LNCaP clone FGC (cell line): Measurements from ENCODE around the gene TRAPPC2L.
"Not testable (repeated sequence)": the region's sequence is repeated elsewhere in the genome, so short reads cannot be mapped to it uniquely, and the experiment has no call there.

ENCODE experiments used
- DNase-seq: peaks from one replicate; pipeline ENCODE4 v3.0.0-alpha.2; 2011; ENCODE audit warnings: low read depth
- H3K4me3 ChIP-seq: 2 replicates; pipeline ENCODE4 v1.5.1; 2011; ENCODE audit warnings: mild to moderate bottlenecking, low read depth, low read length, control low read depth
- CTCF ChIP-seq: IDR thresholded peaks from 2 replicates; pipeline ENCODE4 v1.5.1; 2012; ENCODE audit warnings: mild to moderate bottlenecking; ENCODE audit not compliant: control insufficient read depth, insufficient read depth; ENCODE audit errors: extremely low read depth

TRAPPC2L gene

GRCh38 chr16:88893127-88893968 is 36.4 kb downstream of the TRAPPC2L start:
- no peak overlapping the region for H3K4me3 ChIP-seq
- DNase-seq: no peak
- TF ChIP-seq CTCF: no peak

- not testable (repeated sequence) for H3K4me3 ChIP-seq, DNase-seq
These were observed 37.3 kb downstream of the TRAPPC2L start for GRCh38 chr16:88894266-88894665.

DNA sequence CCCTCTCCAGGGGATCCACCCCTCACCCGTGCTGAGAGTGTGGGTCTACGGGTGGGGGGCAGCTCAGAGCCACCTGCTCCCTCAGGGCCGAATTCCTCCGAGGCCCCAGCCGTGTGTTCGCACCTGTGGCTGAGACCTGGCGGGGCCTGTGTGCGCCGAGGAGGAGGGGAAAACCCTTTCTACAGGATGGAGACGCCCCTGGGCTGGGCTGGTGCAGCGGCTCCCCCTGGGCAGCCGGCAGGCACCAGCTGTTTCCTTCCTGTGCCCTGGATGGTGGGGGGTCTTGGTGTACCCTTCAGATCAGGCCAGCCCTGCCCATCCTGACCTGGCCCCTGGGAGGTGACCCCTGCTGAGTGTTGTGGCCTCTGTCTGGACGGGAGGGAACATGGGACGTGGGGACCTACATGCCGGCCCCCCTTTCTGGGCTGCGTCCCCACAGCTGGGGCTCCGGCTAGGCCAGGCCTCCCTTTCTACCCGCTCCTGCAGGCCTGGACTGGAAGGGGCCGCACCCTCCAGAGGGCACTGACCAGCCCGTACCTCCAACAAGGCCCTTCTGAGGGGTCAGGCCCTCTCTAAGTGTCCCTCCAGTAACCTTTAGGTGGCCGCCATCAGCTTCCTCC is 37.9 kb downstream of the TRAPPC2L start:
- H3K4me3 ChIP-seq: no peak overlapping the region
- TF ChIP-seq CTCF: no peak
- no peak for DNase-seq

DNA sequence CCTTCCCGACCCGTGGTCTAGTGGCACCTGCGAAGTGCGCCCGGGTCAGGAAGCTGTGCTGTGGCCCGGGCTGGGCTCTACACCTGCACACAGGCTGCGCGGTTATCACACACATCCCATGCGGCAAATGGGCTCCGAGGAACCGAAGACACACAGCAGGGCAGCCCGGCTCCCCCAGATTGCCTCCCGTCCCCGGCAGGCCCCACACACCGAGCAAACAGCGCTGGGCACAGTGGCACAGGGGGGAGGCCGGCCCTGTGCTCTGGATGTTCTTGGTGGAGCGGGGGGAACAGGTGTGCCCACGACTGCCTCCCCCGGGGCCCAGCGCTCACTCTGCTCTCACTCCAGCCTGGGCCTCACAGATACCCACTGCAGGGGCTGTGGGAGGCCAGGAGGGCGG is 38.4 kb downstream of the TRAPPC2L start:
- no peak for TF ChIP-seq CTCF
- H3K4me3 ChIP-seq: no peak overlapping the region

GRCh38 chr16:88896238-88897070 is 39.5 kb downstream of the TRAPPC2L start:
- no peak overlapping the region for H3K4me3 ChIP-seq
- no peak for DNase-seq
- TF ChIP-seq CTCF: no peak

More for the DNA sequence above, 38.4 kb downstream of the TRAPPC2L start:
- no peak for DNase-seq

DNA sequence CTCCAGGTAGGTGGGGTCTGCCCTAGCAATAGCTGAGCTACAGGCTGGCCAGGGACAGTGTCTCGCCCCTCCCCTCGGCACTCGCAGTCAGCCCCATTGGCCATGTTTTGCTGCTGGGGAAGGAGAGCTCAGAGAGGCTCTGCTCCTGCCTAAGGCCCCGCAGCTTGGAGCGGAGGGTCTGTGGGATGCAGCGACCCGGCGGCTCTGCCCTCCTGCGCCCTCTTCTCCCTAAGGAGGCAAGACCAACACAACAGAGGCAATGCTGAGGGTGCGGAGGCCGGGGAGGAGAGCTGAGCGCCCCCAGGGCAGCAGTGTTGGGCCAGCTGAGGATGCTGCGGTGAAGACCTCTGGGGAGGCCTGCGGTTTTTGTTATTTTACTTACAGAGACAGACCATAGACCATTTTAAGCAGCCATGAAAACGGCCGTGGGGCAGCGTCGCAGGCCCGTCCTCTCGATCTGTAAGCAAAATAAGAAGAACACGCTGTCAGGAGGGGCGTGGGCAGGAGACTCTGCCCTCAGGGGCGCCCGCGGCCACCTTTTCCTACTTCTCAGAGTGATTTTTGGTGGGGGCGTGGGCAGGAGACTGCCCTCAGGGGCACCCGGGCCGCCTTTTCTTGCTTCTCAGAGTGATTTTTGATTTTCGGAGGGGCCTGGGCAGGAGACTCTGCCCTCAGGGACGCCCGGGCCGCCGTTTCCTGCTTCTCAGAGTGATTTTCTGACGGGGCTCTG is 40.9 kb downstream of the TRAPPC2L start:
- no peak overlapping the region for H3K4me3 ChIP-seq
- no peak for DNase-seq
- TF ChIP-seq CTCF: no peak
